DMS 273 (cell line): Measurements from ENCODE around the gene MRPL50.

Experiments
- DNase-seq: peaks from one replicate; lab custom pipeline; 2025; ENCODE audit not compliant: unreplicated experiment; lab: John Stamatoyannopoulos, UW

The MRPL50 gene

DNA sequence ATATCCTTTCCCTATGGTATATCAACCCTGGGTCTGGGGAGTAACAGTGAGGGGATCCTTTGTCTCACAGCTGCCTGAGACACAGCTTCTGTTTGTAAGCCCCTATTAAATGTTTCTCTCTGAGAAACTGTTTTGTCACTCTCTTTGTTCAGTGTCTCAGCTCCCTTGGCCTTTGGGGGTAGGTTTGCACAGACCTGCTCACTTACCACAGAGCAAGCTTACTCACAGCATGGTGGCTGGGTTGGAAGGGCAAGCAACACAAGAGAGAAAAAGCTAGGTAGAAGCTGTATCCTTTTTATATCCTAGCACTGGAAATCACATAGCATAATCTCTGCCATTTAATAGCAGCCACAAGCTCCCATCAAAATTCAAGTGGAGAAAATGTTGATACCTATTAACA lies 18.1 kb downstream of the MRPL50 start:
- DNase-seq, result no peak

GRCh38 chr9:101376111-101376848 lies 22.1 kb downstream of the MRPL50 start:
- no peak for DNase-seq

- DNase-seq, result no peak
These were observed 22.9 kb downstream of the MRPL50 start for GRCh38 chr9:101375546-101375945.

GRCh38 chr9:101372327-101373118 lies 25.9 kb downstream of the MRPL50 start:
- DNase-seq, result no peak

GRCh38 chr9:101371813-101372212 lies 26.6 kb downstream of the MRPL50 start:
- DNase-seq, result no peak

DNA sequence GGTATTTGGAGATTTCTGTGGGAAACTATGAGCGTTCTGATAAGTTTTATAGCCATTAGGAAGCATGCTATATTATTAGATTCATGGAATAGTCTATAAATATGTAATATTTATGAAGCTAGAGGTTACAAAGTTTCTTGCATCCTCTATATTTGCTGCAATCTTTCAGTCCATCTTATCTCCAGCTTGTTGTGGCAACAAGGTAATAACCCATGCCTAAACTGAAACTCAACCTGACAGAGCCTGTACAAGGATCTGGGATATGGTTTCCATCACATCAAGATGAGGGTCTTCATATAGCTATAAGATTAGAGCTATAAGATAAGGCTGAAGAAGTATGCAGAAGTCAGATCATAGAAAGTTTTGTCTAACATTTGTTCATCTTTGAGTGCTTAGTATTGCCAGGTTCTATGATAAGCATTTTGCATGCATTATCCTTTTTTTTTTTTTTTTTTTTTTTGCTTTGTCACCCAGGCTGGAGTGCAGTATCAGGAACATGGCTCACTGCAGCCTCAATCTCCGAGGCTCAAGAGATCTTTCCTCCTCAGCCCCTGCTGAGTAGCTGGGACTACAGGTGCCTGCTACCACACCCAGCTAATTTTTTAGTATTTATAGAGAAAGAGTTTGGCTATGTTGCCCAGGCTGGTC lies 28.4 kb downstream of the MRPL50 start:
- DNase-seq, result no peak

GRCh38 chr9:101369286-101369685 lies 29.1 kb downstream of the MRPL50 start:
- no peak for DNase-seq

DNA sequence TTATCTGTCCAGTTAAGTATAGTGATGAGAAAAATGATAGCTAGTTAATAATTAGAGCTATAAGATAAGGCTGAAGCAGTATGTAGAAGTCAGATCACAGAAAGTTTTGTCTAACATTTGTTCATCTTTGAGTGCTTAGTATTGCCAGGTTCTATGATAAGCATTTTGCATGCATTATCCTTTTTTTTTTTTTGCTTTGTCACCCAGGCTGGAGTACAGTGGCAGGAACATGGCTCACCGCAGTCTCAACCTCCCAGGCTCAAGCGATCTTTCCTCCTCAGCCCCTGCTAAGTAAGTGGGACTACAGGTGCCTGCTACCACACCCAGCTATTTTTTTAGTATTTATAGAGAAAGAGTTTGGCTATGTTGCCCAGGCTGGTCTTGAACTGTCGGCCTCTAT lies 31.1 kb downstream of the MRPL50 start:
- DNase-seq, result no peak

- DNase-seq, result no peak
These were observed 32.2 kb downstream of the MRPL50 start for GRCh38 chr9:101366038-101366756.

GRCh38 chr9:101365181-101365580 lies 33.2 kb downstream of the MRPL50 start:
- DNase-seq, result no peak

DNA sequence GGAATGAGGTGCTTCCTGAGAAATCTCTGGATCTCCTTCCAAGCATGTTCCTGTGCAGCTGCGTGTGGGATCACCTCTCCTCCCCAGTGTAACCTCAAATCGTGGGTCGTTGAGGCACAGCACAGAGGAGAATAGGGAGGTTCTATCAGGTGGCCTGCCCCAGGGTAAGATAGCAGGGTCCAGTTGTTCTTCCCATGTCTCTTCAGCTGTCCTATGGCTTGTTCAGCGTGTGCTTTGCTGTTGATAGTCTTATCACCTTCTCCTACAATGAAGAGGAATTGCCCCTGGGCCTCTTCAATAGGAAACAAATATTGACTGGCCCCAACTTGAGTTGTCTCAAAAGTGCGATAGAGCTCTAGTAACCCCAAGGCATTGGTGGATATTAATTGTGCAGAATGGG lies 36.0 kb downstream of the MRPL50 start:
- DNase-seq, result no peak

- no peak for DNase-seq
These were observed 37.8 kb downstream of the MRPL50 start for GRCh38 chr9:101360647-101361046.

DNA sequence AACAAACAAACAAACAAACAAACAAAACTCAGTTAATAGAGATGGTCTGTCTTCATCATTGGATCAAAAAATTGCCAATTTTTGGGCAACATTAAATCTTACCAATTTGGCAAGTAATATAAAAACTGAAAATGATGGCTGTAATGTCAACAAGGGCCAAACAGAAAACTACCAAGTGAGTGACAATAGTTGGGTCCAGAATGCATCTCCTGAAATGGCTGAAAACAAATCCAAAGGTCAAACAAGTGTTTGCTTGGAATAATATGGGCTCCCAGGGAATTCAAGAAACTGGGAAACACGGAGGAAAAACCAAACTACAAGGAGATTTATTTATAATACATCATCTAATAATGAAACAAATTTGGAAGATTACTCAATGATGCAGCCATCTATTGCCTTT lies 38.7 kb downstream of the MRPL50 start:
- DNase-seq, result no peak

- no peak for DNase-seq
These were observed 41.8 kb downstream of the MRPL50 start for GRCh38 chr9:101356619-101357018.

DNA sequence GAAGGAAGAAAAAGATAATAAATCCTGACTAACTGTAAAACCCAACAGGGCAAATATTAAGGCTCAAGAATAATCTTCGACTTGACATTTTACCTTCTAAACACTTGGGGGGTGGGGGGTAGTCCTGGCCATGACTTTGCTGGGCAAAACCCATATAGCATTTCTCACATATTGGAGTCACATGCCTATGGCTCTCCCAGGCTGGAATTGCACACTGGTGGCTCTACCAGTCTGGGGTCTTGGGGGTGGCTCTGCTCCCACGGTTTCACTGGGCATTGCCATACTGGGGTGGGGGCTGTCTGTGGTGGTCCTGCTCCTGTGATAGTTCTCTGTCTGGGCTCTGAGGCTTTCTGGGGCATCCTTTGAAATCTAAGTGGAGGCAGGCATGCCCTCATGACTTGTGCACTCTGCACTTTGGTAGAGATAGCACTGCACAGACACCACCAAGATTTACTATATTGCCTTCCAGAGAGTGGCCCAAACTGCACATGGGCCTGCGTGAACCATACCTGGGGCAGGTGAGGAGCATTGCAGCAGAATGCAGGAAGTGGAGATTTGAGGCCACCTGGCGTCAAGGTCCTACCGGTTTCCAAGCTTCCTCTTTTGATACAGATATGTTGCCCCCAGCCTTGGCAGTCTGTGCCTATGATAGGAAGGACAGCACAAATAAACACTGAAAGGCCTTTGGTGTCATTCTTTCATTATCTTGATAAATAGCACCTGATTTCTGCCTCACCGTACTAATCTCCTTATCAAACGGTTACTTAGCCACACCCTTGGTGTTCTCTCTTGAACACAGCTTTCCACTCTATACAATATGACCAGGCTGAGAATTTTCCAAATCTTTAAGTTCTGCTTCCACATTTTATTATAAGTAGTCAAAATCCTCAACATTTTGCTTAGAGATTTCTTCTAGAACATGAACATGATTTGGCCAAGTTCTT lies 43.4 kb downstream of the MRPL50 start:
- no peak for DNase-seq

GRCh38 chr9:101354143-101354764 lies 44.2 kb downstream of the MRPL50 start:
- DNase-seq, result no peak

DNA sequence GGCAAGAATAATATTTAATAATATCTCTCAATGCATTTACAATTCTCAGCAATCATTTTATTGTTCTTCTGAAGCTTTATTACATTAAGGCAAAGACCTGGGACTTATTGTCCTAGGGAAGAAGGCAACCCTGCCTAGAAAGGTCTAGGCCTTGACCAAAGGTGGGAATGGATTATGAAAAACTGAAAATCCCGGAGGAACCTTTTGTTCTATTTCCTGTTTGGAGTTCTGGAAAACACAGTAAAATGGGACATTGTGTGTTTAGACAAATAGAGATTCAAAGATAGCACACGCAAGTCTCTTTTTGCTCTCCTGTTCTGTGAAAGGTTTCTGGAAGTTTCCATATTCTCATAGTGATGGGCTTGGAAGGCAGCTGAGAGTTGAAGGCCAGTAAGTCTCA lies 44.7 kb downstream of the MRPL50 start:
- DNase-seq, result no peak

- no peak for DNase-seq
These were observed 45.4 kb downstream of the MRPL50 start for GRCh38 chr9:101352892-101353463.

DNA sequence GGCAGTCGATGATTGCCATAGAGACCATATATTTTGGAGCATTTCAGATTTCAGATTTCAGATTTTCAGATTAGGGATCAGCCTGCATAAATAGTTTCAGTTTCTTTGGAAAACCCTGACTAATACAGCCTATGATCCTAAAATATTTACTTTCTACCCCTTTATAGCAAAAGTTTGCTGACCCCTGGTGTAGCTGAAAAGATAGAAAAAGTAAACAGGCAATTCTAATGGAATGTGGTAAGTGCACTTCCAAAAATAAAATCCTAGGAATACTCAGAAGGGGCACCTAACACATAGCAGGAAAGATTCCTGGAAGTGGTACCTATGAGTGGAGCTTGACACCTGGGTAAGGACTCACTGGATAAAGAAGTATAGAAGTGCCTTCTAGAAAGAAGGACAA lies 48.1 kb downstream of the MRPL50 start:
- DNase-seq, result no peak
